A673 (cell line): Measurements from ENCODE around the gene DDX39A. TPM values are rescaled to one million over a fixed set of nuclear protein-coding genes. Genes with fewer than 3 reads are reported as not detected.

Experiments used
- BruUV-seq: library from RNA; stranded (reverse); fragments of 400-500 nt; replicated peaks from 2 replicates; lab custom pipeline; 2021; lab: Mats Ljungman, UMichigan
- CTCF ChIA-PET: fragments of 300-600 bp; sonication (Branson Sonifier 250); formaldehyde crosslinking; loops from one replicate; lab custom pipeline; 2022; ENCODE audit warnings: antibody characterized with exemption; lab: Charles Lee
- POLR2A ChIA-PET: fragments of 300-600 bp; sonication (Branson Sonifier 250); formaldehyde crosslinking; loops from one replicate; lab custom pipeline; 2022; ENCODE audit warnings: antibody characterized with exemption; ENCODE audit not compliant: low non-redundant PET; lab: Charles Lee
- DNase-seq: peaks from one replicate; pipeline ENCODE4 v3.0.0-alpha.2; 2015; ENCODE audit warnings: low spot score
- H3K27ac ChIP-seq: fragments of 200-600 bp; sonication (generic); 2 replicates; pipeline ENCODE4 v1.5.1; 2016; ENCODE audit warnings: mixed run types, low read depth, mild to moderate bottlenecking, mixed read lengths, antibody characterized with exemption, low read length; ENCODE audit not compliant: poor library complexity, severe bottlenecking
- H3K27me3 ChIP-seq: fragments of 200-600 bp; sonication (generic); replicated peaks from 2 replicates; pipeline ENCODE4 v1.6.1; 2017; ENCODE audit warnings: mixed run types, low read depth, mild to moderate bottlenecking, mixed read lengths, antibody characterized with exemption, low read length; ENCODE audit not compliant: insufficient read depth, poor library complexity
- H3K36me3 ChIP-seq: fragments of 200-600 bp; sonication (generic); 2 replicates; pipeline ENCODE4 v1.6.1; 2016; ENCODE audit warnings: mixed run types, mild to moderate bottlenecking, mixed read lengths, antibody characterized with exemption, low read length; ENCODE audit not compliant: insufficient read depth, poor library complexity, severe bottlenecking
- H3K4me1 ChIP-seq: fragments of 200-600 bp; sonication (generic); 2 replicates; pipeline ENCODE4 v1.6.1; 2017; ENCODE audit warnings: mixed run types, mild to moderate bottlenecking, mixed read lengths, antibody characterized with exemption, low read length; ENCODE audit not compliant: insufficient read depth, poor library complexity, severe bottlenecking
- H3K4me3 ChIP-seq: fragments of 200-600 bp; sonication (generic); 2 replicates; pipeline ENCODE4 v1.5.1; 2016; ENCODE audit warnings: low read depth, mixed run types, mild to moderate bottlenecking, mixed read lengths, low read length; ENCODE audit not compliant: poor library complexity, severe bottlenecking
- H3K9me3 ChIP-seq: fragments of 200-600 bp; sonication (generic); 2 replicates; pipeline ENCODE4 v1.6.1; 2016; ENCODE audit warnings: mixed run types, low read depth, mild to moderate bottlenecking, mixed read lengths, antibody characterized with exemption, low read length; ENCODE audit not compliant: poor library complexity, severe bottlenecking
- CTCF ChIP-seq: fragments of 300-800, 200-600 bp; sonication (generic); conservative IDR thresholded peaks from 2 replicates; pipeline ENCODE4 v1.5.1; 2017; ENCODE audit warnings: low read depth, mild to moderate bottlenecking, antibody characterized with exemption, low read length, moderate library complexity, mixed read lengths
- EZH2 ChIP-seq: fragments of 200-600 bp; sonication (generic); IDR thresholded peaks from 2 replicates; pipeline ENCODE4 v1.6.1; 2017; ENCODE audit warnings: borderline replicate concordance, low read depth, mild to moderate bottlenecking, mixed read lengths, antibody characterized with exemption, low read length; ENCODE audit not compliant: poor library complexity, severe bottlenecking
- intact Hi-C: fragments of 100-400 bp; cut with micrococcal nuclease; formaldehyde crosslinking; loops from one replicate; pipeline ENCODE4 v1.10.0; 2022; ENCODE audit not compliant: unreplicated experiment
- total RNA-seq: library from RNA; stranded (reverse); gene quantifications from 2 replicates; pipeline ENCODE4 v1.2.3, GENCODE V29; 2021

The DDX39A gene
- total RNA-seq, 1 experiment from 2014 or later, result 223 TPM

GRCh38 chr19:14441041-14441938 lies 22.1 kb upstream of the DDX39A start:
- no peak for TF ChIP-seq EZH2
- TF ChIP-seq CTCF, result no peak
- Histone ChIP-seq H3K9me3 (no peaks in the 10 kb centered on the region), H3K27me3 (no peaks in the 10 kb centered on the region), H3K36me3 (peaks cover 30% of the 10 kb centered on the region), H3K4me1 (no peaks in the 10 kb centered on the region), H3K4me3 (no peak overlapping the region), H3K27ac (no peak overlapping the region)
- no TSS peak for BruUV-seq
- ChIA-PET CTCF (interaction anchor here (0.6 kb wide), 1 partner anchor 1432 kb away, joined by 7 read pairs; no protein-coding TSS in a partner anchor), POLR2A (no interaction called here)
- DNase-seq, result no peak
- intact Hi-C loops, result no loop called here

- intact Hi-C loops, result no loop called here
These were observed 20.9 kb upstream of the DDX39A start for GRCh38 chr19:14440049-14440448.

GRCh38 chr19:14439014-14439413 lies 19.9 kb upstream of the DDX39A start:
- intact Hi-C loops, result no loop called here

More at GRCh38 chr19:14440049-14440448, 20.9 kb upstream of the DDX39A start:
- H3K27me3 ChIP-seq, result no peaks in the 10 kb centered on the region
- ChIA-PET POLR2A (no interaction called here), CTCF (no interaction called here)
- peaks cover 24% of the 10 kb centered on the region for H3K36me3 ChIP-seq
- H3K4me1 ChIP-seq, result no peaks in the 10 kb centered on the region
- no TSS peak for BruUV-seq
- H3K27ac ChIP-seq, result no peak overlapping the region
- H3K4me3 ChIP-seq, result no peak overlapping the region
- no peaks in the 10 kb centered on the region for H3K9me3 ChIP-seq
- no peak for DNase-seq
- TF ChIP-seq CTCF, result no peak
- TF ChIP-seq EZH2, result no peak

More at GRCh38 chr19:14439014-14439413, 19.9 kb upstream of the DDX39A start:
- no peak for DNase-seq
- CTCF ChIA-PET, result no interaction called here
- BruUV-seq, result no TSS peak
- Histone ChIP-seq H3K4me3 (no peak overlapping the region), H3K36me3 (peaks cover 16% of the 10 kb centered on the region), H3K27me3 (no peaks in the 10 kb centered on the region), H3K27ac (no peak overlapping the region), H3K9me3 (no peaks in the 10 kb centered on the region), H3K4me1 (peaks cover 5% of the 10 kb centered on the region)
- TF ChIP-seq EZH2, result no peak
- no peak for TF ChIP-seq CTCF
- POLR2A ChIA-PET, result no interaction called here
